GM19043 (cell line): ENCODE measurements around the gene PLEKHA4.
"Not testable (repeated sequence)": the region's sequence is repeated elsewhere in the genome, so short reads cannot be mapped to it uniquely, and the experiment has no call there.

Experiments
- ATAC-seq: cut with Tn5 transposase; IDR thresholded peaks from one replicate; pipeline ENCODE4 v1.9.1; 2021; ENCODE audit warnings: low read depth; ENCODE audit not compliant: unreplicated experiment

Gene PLEKHA4

GRCh38 chr19:48890551-48890950, 22.1 kb upstream of the PLEKHA4 start:
- no peak for ATAC-seq

- not testable (repeated sequence) for ATAC-seq
Observed at GRCh38 chr19:48889496-48889895, 21.1 kb upstream of the PLEKHA4 start.

GRCh38 chr19:48887861-48888612, 19.6 kb upstream of the PLEKHA4 start:
- no peak for ATAC-seq

- ATAC-seq: no peak
Observed at GRCh38 chr19:48883726-48884125, 15.3 kb upstream of the PLEKHA4 start.

- ATAC-seq: no peak
Observed at GRCh38 chr19:48881741-48882657, 13.6 kb upstream of the PLEKHA4 start.

GRCh38 chr19:48879696-48880095, 11.3 kb upstream of the PLEKHA4 start:
- not testable (repeated sequence) for ATAC-seq

- ATAC-seq: no peak
Observed at GRCh38 chr19:48879025-48879637, 10.7 kb upstream of the PLEKHA4 start.

- no peak for ATAC-seq
Observed at GRCh38 chr19:48878196-48879024, 10.0 kb upstream of the PLEKHA4 start.

GRCh38 chr19:48877855-48878195, 9.4 kb upstream of the PLEKHA4 start:
- no peak for ATAC-seq

GRCh38 chr19:48876043-48876981, 7.9 kb upstream of the PLEKHA4 start:
- not testable (repeated sequence) for ATAC-seq

- ATAC-seq: no peak
Observed at GRCh38 chr19:48874303-48875135, 6.1 kb upstream of the PLEKHA4 start.

GRCh38 chr19:48873476-48874302, 5.3 kb upstream of the PLEKHA4 start:
- ATAC-seq: no peak

- no peak for ATAC-seq
Observed at GRCh38 chr19:48872884-48873475, 4.6 kb upstream of the PLEKHA4 start.

- ATAC-seq: peak; percentile 46
Observed at GRCh38 chr19:48872182-48872883, 3.9 kb upstream of the PLEKHA4 start, which contains the start of gene PPP1R15A. Gene PPP1R15A, plus strand, starts transcription at chr19:48872421. Its CDS starts 813 bp downstream, at chr19:48873234.

- ATAC-seq: not testable (repeated sequence)
Observed at GRCh38 chr19:48871471-48872181, 3.2 kb upstream of the PLEKHA4 start.

GRCh38 chr19:48870048-48870447, 1.6 kb upstream of the PLEKHA4 start:
- no peak for ATAC-seq
